H9 (cell line): ENCODE results near the gene NDUFB11. TPM values are rescaled to one million over a fixed set of nuclear protein-coding genes. Genes with fewer than 3 reads are reported as not detected.

Experiments used
- DNase-seq: peaks from one replicate; pipeline ENCODE4 v3.0.0-alpha.2; 2017
- H2AFZ ChIP-seq: one replicate; pipeline ENCODE4 v1.6.1; 2013; ENCODE audit warnings: mild to moderate bottlenecking, low read length, control low read depth, moderate library complexity
- H2AK5ac ChIP-seq: 2 replicates; pipeline ENCODE4 v1.6.1; 2013; ENCODE audit warnings: low read length, control low read depth, mixed read lengths; ENCODE audit not compliant: insufficient read length
- H2BK120ac ChIP-seq: one replicate; pipeline ENCODE4 v1.6.1; 2013; ENCODE audit warnings: low read depth, mild to moderate bottlenecking, low read length, control low read depth, inconsistent platforms; ENCODE audit not compliant: poor library complexity, severe bottlenecking
- H2BK12ac ChIP-seq: 2 replicates; pipeline ENCODE4 v1.6.1; 2013; ENCODE audit warnings: low read length, control low read depth, mixed read lengths, low read depth; ENCODE audit not compliant: insufficient read length
- H2BK15ac ChIP-seq: 2 replicates; pipeline ENCODE4 v1.6.1; 2013; ENCODE audit warnings: low read depth, low read length, control low read depth
- H2BK20ac ChIP-seq: one replicate; pipeline ENCODE4 v1.6.1; 2013; ENCODE audit warnings: low read depth, mild to moderate bottlenecking, low read length, control low read depth, inconsistent platforms; ENCODE audit not compliant: poor library complexity, severe bottlenecking
- H2BK5ac ChIP-seq: 2 replicates; pipeline ENCODE4 v1.6.1; 2013; ENCODE audit warnings: low read length, control low read depth, mixed read lengths; ENCODE audit not compliant: insufficient read length
- H3K14ac ChIP-seq: 2 replicates; pipeline ENCODE4 v1.6.1; 2013; ENCODE audit warnings: low read length, control low read depth; ENCODE audit not compliant: insufficient read depth
- H3K18ac ChIP-seq: 2 replicates; pipeline ENCODE4 v1.6.1; 2013; ENCODE audit warnings: low read depth, mild to moderate bottlenecking, mixed read lengths, low read length, control low read depth; ENCODE audit not compliant: insufficient read length
- H3K23ac ChIP-seq: 2 replicates; pipeline ENCODE4 v1.6.1; 2013; ENCODE audit warnings: low read length, control low read depth, mixed read lengths, low read depth; ENCODE audit not compliant: insufficient read length
- H3K23me2 ChIP-seq: 2 replicates; pipeline ENCODE4 v1.6.1; 2013; ENCODE audit warnings: low read depth, mild to moderate bottlenecking, mixed read lengths, low read length, control low read depth; ENCODE audit not compliant: insufficient read length, poor library complexity, severe bottlenecking
- H3K27ac ChIP-seq: 2 replicates; pipeline ENCODE4 v1.5.1; 2013; ENCODE audit warnings: low read length, control low read depth, mixed read lengths, low read depth; ENCODE audit not compliant: insufficient read length
- H3K27me3 ChIP-seq: 2 replicates; pipeline ENCODE4 v1.6.1; 2013; ENCODE audit warnings: low read length, control low read depth, inconsistent platforms; ENCODE audit not compliant: insufficient read depth
- H3K4ac ChIP-seq: 2 replicates; pipeline ENCODE4 v1.6.1; 2013; ENCODE audit warnings: low read depth, mild to moderate bottlenecking, control low read depth, inconsistent platforms, low read length, moderate library complexity
- H3K4me1 ChIP-seq: 2 replicates; pipeline ENCODE4 v1.6.1; 2013; ENCODE audit warnings: low read length, control low read depth, inconsistent platforms; ENCODE audit not compliant: insufficient read depth
- H3K4me2 ChIP-seq: 2 replicates; pipeline ENCODE4 v1.6.1; 2013; ENCODE audit warnings: low read length, control low read depth, mixed read lengths; ENCODE audit not compliant: insufficient read length, insufficient read depth
- H3K56ac ChIP-seq: 2 replicates; pipeline ENCODE4 v1.6.1; 2013; ENCODE audit warnings: low read depth, mild to moderate bottlenecking, mixed read lengths, low read length, control low read depth; ENCODE audit not compliant: insufficient read length
- H3K79me1 ChIP-seq: 2 replicates; pipeline ENCODE4 v1.6.1; 2013; ENCODE audit warnings: low read depth, mild to moderate bottlenecking, moderate library complexity, low read length, control low read depth, inconsistent platforms; ENCODE audit not compliant: insufficient read depth, poor library complexity, severe bottlenecking
- H3K79me2 ChIP-seq: 2 replicates; pipeline ENCODE4 v1.6.1; 2013; ENCODE audit warnings: low read length, control low read depth, inconsistent platforms; ENCODE audit not compliant: insufficient read depth
- H3K9ac ChIP-seq: 2 replicates; pipeline ENCODE4 v1.6.1; 2013; ENCODE audit warnings: low read length, control low read depth, mixed read lengths; ENCODE audit not compliant: insufficient read length; ENCODE audit errors: extremely low read depth
- H3K9me3 ChIP-seq: one replicate; pipeline ENCODE4 v1.6.1; 2013; ENCODE audit warnings: low read depth, low read length, inconsistent platforms; ENCODE audit not compliant: control insufficient read depth
- H3T11ph ChIP-seq: one replicate; pipeline ENCODE4 v1.6.1; 2013; ENCODE audit warnings: mild to moderate bottlenecking, low read length, control low read depth, inconsistent platforms
- H4K20me1 ChIP-seq: one replicate; pipeline ENCODE4 v1.6.1; 2013; ENCODE audit not compliant: control insufficient read depth, insufficient read length, insufficient read depth
- H4K5ac ChIP-seq: 2 replicates; pipeline ENCODE4 v1.6.1; 2013; ENCODE audit warnings: low read depth, mild to moderate bottlenecking, mixed read lengths, low read length, control low read depth; ENCODE audit not compliant: insufficient read length
- H4K8ac ChIP-seq: replicated peaks from 2 replicates; pipeline ENCODE4 v1.6.1; 2013; ENCODE audit warnings: low read length, control low read depth, mixed read lengths, low read depth; ENCODE audit not compliant: insufficient read length
- H4K91ac ChIP-seq: 2 replicates; pipeline ENCODE4 v1.6.1; 2013; ENCODE audit warnings: low read depth, mild to moderate bottlenecking, moderate library complexity, mixed read lengths, low read length, control low read depth; ENCODE audit not compliant: insufficient read length
- H3K27ac Mint-ChIP-seq, 3 experiments: 2 replicates in 2 of 3; 3 replicates in 1 of 3; pipeline ENCODE4 v1.8.0; 2020 to 2021; ENCODE audit warnings: mixed read lengths in 3 of 3, mild to moderate bottlenecking in 1 of 3, moderate library complexity in 1 of 3
- H3K27me3 Mint-ChIP-seq: 2 replicates; pipeline ENCODE4 v1.8.0; 2021; ENCODE audit warnings: low read depth, mild to moderate bottlenecking, moderate library complexity, mixed read lengths
- H3K36me3 Mint-ChIP-seq, 3 experiments: 2 replicates in 2 of 3; 3 replicates in 1 of 3; pipeline ENCODE4 v1.8.0; 2020 to 2021; ENCODE audit warnings: low read depth in 3 of 3, mixed read lengths in 3 of 3; ENCODE audit not compliant: insufficient read depth in 1 of 3
- H3K4me1 Mint-ChIP-seq, 2 experiments: 2 replicates each; pipeline ENCODE4 v1.8.0; 2020; ENCODE audit warnings: mixed read lengths in 2 of 2
- H3K4me3 Mint-ChIP-seq, 2 experiments: 2 replicates in 1 of 2; 3 replicates in 1 of 2; pipeline ENCODE4 v1.8.0; 2020 to 2021; ENCODE audit warnings: mild to moderate bottlenecking in 2 of 2, mixed read lengths in 2 of 2, moderate library complexity in 1 of 2
- H3K9me3 Mint-ChIP-seq, 2 experiments: 2 replicates in 1 of 2; 3 replicates in 1 of 2; pipeline ENCODE4 v1.8.0; 2020; ENCODE audit warnings: mild to moderate bottlenecking in 2 of 2, mixed read lengths in 2 of 2, moderate library complexity in 1 of 2
- WGBS: extraction: QIAGEN DNeasy Blood & Tissue Kit; methylation state at CpG from one replicate; pipeline ENCODE4 v1.1.7; 2013; ENCODE audit warnings: missing lambda C conversion rate, low lambda C conversion rate, mixed read lengths; ENCODE audit not compliant: insufficient read length; ENCODE audit errors: extremely low coverage; 5-methylcytosine and 5-hydroxymethylcytosine counted together
- long read RNA-seq: library from polyadenylated mRNA; unstranded; transcript quantifications from one replicate; pipeline ENCODE4 v2.0.0, GENCODE V29; 2020
- total RNA-seq: library from RNA; stranded (reverse); gene quantifications from 2 replicates; pipeline ENCODE4 v1.2.1, GENCODE V29; 2021
- TF ChIP-seq, protein P1 (sequence below): fragments of 200-600 bp; sonication (generic); conservative IDR thresholded peaks from 3 replicates; pipeline ENCODE4 v1.8.0; 2021; ENCODE audit warnings: antibody characterized with exemption, mild to moderate bottlenecking

The NDUFB11 gene
- 98.5 and 100 TPM in 2 replicates for total RNA-seq
- long read RNA-seq, transcript NDUFB11-202 (3 exons, 1,388 nt), result major isoform, 40 of 72 reads
- long read RNA-seq, transcript NDUFB11-201 (3 exons, 948 nt), result minor isoform, 31 of 72 reads
- long read RNA-seq, partial matches to known transcripts, result 0 of 72 reads
- long read RNA-seq, other reads (novel, unspliced or antisense), result 1 of 72 reads

DNA sequence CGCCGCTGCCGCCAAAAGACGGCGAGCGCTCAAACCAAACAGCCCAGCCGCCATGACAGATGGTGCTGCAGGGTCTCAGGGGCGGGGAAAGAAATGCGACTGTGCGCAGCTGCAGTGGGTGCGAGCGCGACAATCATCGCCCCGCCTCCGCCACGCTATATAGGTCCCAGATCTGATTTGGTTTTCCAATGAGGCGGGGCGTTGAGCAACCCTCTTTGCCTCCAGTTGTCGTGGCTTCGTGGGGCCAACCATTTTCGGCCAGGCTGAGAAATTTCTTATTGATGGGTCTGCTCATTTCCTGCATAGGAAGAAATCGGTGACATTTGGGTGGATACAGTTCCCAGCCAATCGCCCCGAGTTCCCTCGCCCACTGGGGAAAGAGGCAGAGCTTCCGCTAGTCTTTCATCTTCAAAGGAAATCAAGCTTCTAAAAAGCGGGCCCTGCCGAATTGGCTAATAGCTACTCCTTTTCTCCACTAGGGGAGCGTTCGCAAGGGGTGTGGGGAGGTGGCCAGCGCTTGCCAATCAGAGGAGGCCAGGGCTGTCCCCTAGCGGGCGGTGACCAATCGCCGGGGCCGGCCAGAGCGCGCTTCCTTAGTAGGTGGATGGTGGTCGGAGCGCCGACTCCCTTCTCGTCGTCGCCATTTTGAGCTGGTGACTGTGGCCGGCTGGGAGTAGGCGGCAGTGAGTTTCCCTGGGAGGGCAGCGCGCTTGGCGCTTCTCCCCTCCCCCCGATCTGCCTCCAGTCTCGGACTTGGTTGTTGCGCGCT, at the start of gene NDUFB11, which contains the start of gene RBM10:
NDUFB11 (minus strand) TSS at position 77 of the 769 bp plus-strand sequence; CDS start at position 54, 23 bp downstream.
RBM10 (plus strand) TSS at position 596 of the 769 bp plus-strand sequence. CDS start 2,261 bp downstream, outside the sequence.
- H3K4me3 Mint-ChIP-seq, result peak within 1 kb of the TSS; percentile 95 to 96
- Histone ChIP-seq H2AK5ac (no peak within 1 kb of the TSS), H4K8ac (no peak within 1 kb of the TSS), H2BK12ac (no peak within 1 kb of the TSS), H4K20me1 (no peaks in the 10 kb centered on the region), H3T11ph (no peak within 1 kb of the TSS), H2BK120ac (no peak within 1 kb of the TSS), H3K23me2 (peaks cover 8% of the 10 kb centered on the region), H3K27ac (peak within 1 kb of the TSS; percentile 51), H3K9me3 (peaks cover 6% of the 10 kb centered on the region), H3K79me2 (peaks cover 26% of the 10 kb centered on the region), H3K18ac (peak within 1 kb of the TSS; percentile 75), H4K5ac (no peak within 1 kb of the TSS), H3K14ac (peak within 1 kb of the TSS; percentile 98), H3K4ac (no peak within 1 kb of the TSS), H3K4me1 (no peaks in the 10 kb centered on the region; the same call in 1 of the 2 replicates), H2BK5ac (peak within 1 kb of the TSS; percentile 58), H4K91ac (no peak within 1 kb of the TSS), H2AFZ (no peak within 1 kb of the TSS), H2BK15ac (no peak within 1 kb of the TSS), H3K79me1 (no peaks in the 10 kb centered on the region), H3K9ac (peak within 1 kb of the TSS; percentile 92), H3K27me3 (no peaks in the 10 kb centered on the region), H2BK20ac (no peak within 1 kb of the TSS), H3K56ac (no peak within 1 kb of the TSS), H3K23ac (no peak within 1 kb of the TSS), H3K4me2 (peak within 1 kb of the TSS; percentile 80)
- peak; percentile 94 for DNase-seq
- no peaks in the 10 kb centered on the region for H3K27me3 Mint-ChIP-seq
- no CpG with 5 or more reads among the region's 54 CpGs for WGBS
- TF ChIP-seq, protein P1, sequence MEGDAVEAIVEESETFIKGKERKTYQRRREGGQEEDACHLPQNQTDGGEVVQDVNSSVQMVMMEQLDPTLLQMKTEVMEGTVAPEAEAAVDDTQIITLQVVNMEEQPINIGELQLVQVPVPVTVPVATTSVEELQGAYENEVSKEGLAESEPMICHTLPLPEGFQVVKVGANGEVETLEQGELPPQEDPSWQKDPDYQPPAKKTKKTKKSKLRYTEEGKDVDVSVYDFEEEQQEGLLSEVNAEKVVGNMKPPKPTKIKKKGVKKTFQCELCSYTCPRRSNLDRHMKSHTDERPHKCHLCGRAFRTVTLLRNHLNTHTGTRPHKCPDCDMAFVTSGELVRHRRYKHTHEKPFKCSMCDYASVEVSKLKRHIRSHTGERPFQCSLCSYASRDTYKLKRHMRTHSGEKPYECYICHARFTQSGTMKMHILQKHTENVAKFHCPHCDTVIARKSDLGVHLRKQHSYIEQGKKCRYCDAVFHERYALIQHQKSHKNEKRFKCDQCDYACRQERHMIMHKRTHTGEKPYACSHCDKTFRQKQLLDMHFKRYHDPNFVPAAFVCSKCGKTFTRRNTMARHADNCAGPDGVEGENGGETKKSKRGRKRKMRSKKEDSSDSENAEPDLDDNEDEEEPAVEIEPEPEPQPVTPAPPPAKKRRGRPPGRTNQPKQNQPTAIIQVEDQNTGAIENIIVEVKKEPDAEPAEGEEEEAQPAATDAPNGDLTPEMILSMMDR, result peak; percentile 64
- peak within 1 kb of the TSS; percentile 97 to 99 (median 97) for H3K27ac Mint-ChIP-seq
- H3K36me3 Mint-ChIP-seq, result peaks cover 21 to 37% (median 27%) of the 10 kb centered on the region in 3 experiments; a peak in 6 of 7 replicates
- H3K4me1 Mint-ChIP-seq, result peaks cover 10 to 11% of the 10 kb centered on the region in 2 experiments
- H3K9me3 Mint-ChIP-seq, result peaks cover 66 to 68% of the 10 kb centered on the region in 2 experiments
